ENCODE data around the gene ATOH8. TPM values are rescaled to one million over a fixed set of nuclear protein-coding genes. Genes with fewer than 3 reads are reported as not detected.

ATOH8 gene
- polyA plus RNA-seq, 1 of the 3 experiments (the other 2 are of a cell fraction), result 5.6 TPM

DNA sequence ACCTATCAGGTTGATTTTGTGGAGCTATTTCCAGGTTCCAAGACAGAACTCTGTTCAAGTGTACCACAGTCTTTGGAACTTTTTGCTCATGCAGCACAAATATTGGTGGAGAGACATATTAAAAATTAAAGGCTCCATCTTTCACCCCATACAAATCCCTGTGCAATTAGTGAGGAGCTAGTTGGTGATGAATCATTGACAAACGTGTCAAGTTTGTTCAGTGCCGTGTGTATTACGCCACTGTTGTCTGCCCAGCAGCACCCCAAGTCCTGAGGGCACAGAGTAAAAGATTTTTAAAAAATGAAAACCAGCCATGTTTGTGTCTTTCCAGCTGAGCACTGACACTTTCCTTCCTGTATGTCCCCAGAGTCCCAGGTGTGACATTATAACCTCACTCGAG is 9.3 kb downstream of the ATOH8 start:
- Histone ChIP-seq H3K27me3 (ENCODE audit: insufficient read depth) (no peaks in the 10 kb centered on the region), H3K36me3 (replicated peaks in 1 of 2; ENCODE audit: control insufficient read depth in 1 of 2, insufficient read depth in 2 of 2, low read length in 1 of 2) (peaks cover 0 to 4% of the 10 kb centered on the region in 2 experiments), H3K9ac (no peak overlapping the region), H2AFZ (ENCODE audit: low read depth) (no peak overlapping the region), H3K27ac (ENCODE audit: low read depth in 2 of 2, low read length in 1 of 2) (no peak overlapping the region), H3K4me1 (ENCODE audit: control insufficient read depth in 1 of 2, insufficient read depth in 2 of 2, low read depth in 1 of 2, low read length in 1 of 2) (peaks cover 6 to 35% of the 10 kb centered on the region in 2 experiments; a peak in 2 of 4 replicates), H4K20me1 (ENCODE audit: insufficient read depth) (peaks cover 65% of the 10 kb centered on the region), H3K4me3 (ENCODE audit: low read depth in 2 of 2, low read length in 1 of 2) (no peak overlapping the region), H3K9me2 (no peaks in the 10 kb centered on the region), H3K79me2 (ENCODE audit: insufficient read depth) (peaks cover 95% of the 10 kb centered on the region), H3K9me3 (no peaks in the 10 kb centered on the region), H3K4me2 (no peak overlapping the region), H3F3A (replicated peaks; ENCODE audit: insufficient read depth) (peaks cover 11% of the 10 kb centered on the region)
- WGBS (ENCODE audit: low lambda C conversion rate), result 86% methylated on average over 4 of the region's 4 CpGs
- ChIA-PET CTCF (interaction anchor here (1.2 to 34.7 kb wide), 8 partner anchors 9 to 64 kb away, joined by 3 to 626 read pairs (median 8); no protein-coding TSS in a partner anchor), POLR2A (interaction anchor here (1.4 kb wide), 1 partner anchor 9 kb away, joined by 3 read pairs; no protein-coding TSS in a partner anchor)
- no peak for TF ChIP-seq ELF1 (IDR thresholded peaks at IDR 0.05)
- TF ChIP-seq NFIC (IDR thresholded peaks at IDR 0.05; ENCODE audit: borderline replicate concordance), result no peak
- no peak for TF ChIP-seq RXRA (IDR thresholded peaks at IDR 0.05; ENCODE audit: borderline replicate concordance, low read depth)
- no peak for TF ChIP-seq EP300 (IDR thresholded peaks at IDR 0.05; ENCODE audit: borderline replicate concordance in 1 of 2, low read depth in 1 of 2, low read length in 1 of 2)
- TF ChIP-seq, protein P1, sequence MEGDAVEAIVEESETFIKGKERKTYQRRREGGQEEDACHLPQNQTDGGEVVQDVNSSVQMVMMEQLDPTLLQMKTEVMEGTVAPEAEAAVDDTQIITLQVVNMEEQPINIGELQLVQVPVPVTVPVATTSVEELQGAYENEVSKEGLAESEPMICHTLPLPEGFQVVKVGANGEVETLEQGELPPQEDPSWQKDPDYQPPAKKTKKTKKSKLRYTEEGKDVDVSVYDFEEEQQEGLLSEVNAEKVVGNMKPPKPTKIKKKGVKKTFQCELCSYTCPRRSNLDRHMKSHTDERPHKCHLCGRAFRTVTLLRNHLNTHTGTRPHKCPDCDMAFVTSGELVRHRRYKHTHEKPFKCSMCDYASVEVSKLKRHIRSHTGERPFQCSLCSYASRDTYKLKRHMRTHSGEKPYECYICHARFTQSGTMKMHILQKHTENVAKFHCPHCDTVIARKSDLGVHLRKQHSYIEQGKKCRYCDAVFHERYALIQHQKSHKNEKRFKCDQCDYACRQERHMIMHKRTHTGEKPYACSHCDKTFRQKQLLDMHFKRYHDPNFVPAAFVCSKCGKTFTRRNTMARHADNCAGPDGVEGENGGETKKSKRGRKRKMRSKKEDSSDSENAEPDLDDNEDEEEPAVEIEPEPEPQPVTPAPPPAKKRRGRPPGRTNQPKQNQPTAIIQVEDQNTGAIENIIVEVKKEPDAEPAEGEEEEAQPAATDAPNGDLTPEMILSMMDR (IDR thresholded peaks at IDR 0.05), result no peak
- TF ChIP-seq MXI1 (IDR thresholded peaks at IDR 0.05; ENCODE audit: low read depth, low read length), result no peak
- TF ChIP-seq SMC3 (IDR thresholded peaks at IDR 0.05; ENCODE audit: low read depth, low read length), result no peak
- TF ChIP-seq GABPA (IDR thresholded peaks at IDR 0.05; ENCODE audit: low read depth), result no peak
- TF ChIP-seq RCOR1 (IDR thresholded peaks at IDR 0.05; ENCODE audit: low read length), result no peak
- TF ChIP-seq, protein P2, sequence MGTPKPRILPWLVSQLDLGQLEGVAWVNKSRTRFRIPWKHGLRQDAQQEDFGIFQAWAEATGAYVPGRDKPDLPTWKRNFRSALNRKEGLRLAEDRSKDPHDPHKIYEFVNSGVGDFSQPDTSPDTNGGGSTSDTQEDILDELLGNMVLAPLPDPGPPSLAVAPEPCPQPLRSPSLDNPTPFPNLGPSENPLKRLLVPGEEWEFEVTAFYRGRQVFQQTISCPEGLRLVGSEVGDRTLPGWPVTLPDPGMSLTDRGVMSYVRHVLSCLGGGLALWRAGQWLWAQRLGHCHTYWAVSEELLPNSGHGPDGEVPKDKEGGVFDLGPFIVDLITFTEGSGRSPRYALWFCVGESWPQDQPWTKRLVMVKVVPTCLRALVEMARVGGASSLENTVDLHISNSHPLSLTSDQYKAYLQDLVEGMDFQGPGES (IDR thresholded peaks at IDR 0.05; ENCODE audit: low read depth, low read length), result no peak
- TF ChIP-seq, protein P3, sequence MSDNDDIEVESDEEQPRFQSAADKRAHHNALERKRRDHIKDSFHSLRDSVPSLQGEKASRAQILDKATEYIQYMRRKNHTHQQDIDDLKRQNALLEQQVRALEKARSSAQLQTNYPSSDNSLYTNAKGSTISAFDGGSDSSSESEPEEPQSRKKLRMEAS (IDR thresholded peaks at IDR 0.05; ENCODE audit: low read depth), result no peak
- TF ChIP-seq RFX5 (IDR thresholded peaks at IDR 0.05; ENCODE audit: low read length), result no peak
- no peak for TF ChIP-seq FOSL2 (IDR thresholded peaks at IDR 0.05; ENCODE audit: borderline replicate concordance, low read depth)
- TF ChIP-seq RAD21 (IDR thresholded peaks at IDR 0.05; ENCODE audit: low read length), result no peak
- no peak for TF ChIP-seq TCF12 (IDR thresholded peaks at IDR 0.05)
- no peak for TF ChIP-seq SIN3A (IDR thresholded peaks at IDR 0.05; ENCODE audit: borderline replicate concordance, low read depth, low read length)
- TF ChIP-seq, protein P4, sequence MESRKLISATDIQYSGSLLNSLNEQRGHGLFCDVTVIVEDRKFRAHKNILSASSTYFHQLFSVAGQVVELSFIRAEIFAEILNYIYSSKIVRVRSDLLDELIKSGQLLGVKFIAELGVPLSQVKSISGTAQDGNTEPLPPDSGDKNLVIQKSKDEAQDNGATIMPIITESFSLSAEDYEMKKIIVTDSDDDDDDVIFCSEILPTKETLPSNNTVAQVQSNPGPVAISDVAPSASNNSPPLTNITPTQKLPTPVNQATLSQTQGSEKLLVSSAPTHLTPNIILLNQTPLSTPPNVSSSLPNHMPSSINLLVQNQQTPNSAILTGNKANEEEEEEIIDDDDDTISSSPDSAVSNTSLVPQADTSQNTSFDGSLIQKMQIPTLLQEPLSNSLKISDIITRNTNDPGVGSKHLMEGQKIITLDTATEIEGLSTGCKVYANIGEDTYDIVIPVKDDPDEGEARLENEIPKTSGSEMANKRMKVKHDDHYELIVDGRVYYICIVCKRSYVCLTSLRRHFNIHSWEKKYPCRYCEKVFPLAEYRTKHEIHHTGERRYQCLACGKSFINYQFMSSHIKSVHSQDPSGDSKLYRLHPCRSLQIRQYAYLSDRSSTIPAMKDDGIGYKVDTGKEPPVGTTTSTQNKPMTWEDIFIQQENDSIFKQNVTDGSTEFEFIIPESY (IDR thresholded peaks at IDR 0.05; ENCODE audit: borderline replicate concordance, low read depth), result no peak
- TF ChIP-seq JUND (IDR thresholded peaks at IDR 0.05), result no peak
- TF ChIP-seq TAF1 (IDR thresholded peaks at IDR 0.05; ENCODE audit: borderline replicate concordance, low read depth, low read length), result no peak
- no peak for DNase-seq

Data from SK-N-SH (cell line).